NCI-H524 (cell line): ENCODE results near the gene ZNF277.
"Not testable (repeated sequence)": the region's sequence is repeated elsewhere in the genome, so short reads cannot be mapped to it uniquely, and the experiment has no call there.

Experiments used
- DNase-seq, 2 experiments: peaks; one replicate each; lab custom pipeline; 2025; lab: John Stamatoyannopoulos, UW

ZNF277 gene

DNA sequence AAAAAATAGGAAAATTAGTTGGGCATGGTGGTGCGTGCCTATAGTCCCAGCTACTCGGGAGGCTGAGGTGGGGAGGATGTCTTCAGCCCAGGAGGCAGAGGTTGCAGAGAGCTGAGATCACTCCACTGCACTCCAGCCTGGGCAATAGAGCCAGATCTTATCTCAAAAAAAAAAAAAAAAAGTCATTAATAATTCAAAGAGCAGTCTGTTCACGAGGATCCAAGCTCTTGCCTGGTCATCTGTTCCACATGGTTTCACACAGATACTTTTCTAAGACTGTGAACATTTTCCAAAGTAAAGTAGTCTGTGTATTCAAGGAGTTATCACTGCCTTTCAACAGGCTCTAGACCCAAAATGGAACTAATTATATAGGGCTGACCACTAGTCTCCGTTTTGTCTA, 86.9 kb downstream of the ZNF277 start:
- peak in 1 of 2 experiments; percentile 29 for DNase-seq

DNA sequence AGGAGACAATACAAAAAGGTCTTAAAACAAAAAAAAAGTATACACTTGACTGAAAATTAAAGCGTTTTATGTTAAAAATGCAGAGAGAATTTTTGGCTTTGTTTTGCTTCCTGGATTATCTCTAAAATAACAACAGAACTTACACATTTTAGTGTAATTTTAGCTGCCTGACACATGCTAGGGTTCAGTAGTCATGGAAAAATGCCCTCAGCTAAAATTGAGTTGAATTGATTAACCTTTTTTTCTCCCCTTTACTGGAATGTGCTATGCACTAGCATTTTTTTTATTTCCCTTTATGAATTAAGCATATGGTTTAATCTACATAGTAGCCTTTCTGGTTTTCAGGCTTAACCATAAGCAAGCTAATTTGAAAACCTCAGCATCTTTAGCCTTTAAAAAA, 89.9 kb downstream of the ZNF277 start:
- DNase-seq = no peak

DNA sequence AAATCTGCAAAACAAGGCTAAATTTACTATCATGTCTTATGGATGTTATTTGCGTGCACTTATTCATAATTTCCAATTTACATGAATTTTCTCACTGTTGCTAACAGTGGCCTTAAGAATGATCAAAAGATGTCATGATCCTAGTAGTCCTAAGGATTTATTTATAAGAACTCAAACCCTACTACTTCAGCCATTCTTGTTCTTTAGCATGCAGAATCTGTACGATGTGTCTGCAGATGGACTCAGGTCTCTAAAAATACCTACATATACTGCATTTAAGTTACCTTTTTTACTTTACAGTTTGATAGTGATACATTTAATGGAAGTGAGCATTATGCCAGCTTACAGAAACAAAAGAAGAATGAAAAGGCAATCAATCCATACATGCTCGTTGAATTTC, 91.2 kb downstream of the ZNF277 start:
- no peak for DNase-seq

DNA sequence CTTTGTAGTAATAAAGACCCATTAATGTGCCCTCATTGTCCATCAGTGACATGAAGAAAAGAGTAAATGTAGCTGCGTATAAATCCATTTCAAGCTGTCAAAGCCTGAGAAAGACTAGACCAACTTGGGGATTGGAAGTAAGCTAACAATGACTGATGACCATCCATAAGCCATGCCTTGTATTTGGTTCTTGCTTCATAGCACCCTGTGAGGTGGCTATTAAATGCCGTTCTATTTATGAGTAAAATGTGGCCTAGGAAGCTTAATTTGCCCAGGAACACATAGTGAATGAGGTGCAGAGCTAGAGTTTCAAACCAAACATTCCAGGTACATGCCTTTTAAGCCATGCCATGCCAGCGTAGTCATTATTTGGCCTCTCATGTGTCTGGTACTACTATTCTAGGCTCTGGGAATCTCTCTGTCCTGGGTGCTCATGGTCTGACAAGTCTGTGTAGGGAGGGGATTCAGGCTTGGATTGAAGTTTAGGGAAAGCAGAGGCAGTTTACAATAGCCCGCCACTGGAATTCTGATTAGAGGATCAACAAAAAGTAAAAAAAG, 92.1 kb downstream of the ZNF277 start:
- DNase-seq = no peak

DNA sequence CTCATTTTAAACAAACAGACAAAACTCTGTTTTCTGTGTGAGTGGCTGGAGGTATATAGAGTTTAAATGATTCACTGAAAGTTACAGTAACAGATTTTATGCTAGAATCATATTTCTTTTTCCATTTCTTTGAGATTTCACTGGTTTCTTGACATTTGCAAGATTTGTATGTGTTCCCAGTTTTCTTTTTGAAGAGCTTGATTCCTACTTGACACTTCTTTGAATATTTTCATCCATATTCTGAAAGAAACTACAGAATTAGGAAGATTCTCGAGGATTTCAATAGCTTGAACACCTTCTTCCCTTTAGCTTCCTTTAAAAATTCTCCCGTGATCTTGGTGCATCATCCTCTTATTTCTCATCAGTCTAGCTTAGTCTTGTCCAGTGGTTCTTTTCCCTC, 93.6 kb downstream of the ZNF277 start:
- DNase-seq = no peak

DNA sequence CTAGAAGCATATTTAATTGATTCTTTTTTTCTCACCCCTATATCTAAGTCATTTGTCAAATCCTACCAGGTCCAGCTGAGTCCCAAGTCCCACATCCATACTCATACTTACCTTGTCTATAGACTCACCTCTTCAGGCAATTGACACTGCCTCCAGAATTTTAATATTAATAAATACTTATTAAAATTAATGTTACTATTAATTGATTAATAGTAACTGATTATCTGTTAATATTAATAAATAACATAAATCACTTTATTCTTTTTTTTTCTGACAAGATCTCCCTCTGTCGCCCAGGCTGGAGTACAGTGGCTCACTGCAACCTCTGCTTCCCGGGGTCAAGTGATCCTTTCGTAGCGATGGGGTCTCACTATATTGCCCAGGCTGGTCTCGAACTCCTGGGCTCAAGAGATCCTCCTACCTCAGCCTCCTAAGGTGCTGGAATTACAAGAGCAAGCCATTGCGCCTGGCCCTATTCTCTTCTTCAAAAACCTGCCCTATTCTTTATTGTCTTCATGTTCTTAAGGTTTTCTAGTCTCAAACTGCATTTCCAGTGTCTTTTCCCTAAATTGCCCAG, 94.4 kb downstream of the ZNF277 start:
- DNase-seq = no peak

DNA sequence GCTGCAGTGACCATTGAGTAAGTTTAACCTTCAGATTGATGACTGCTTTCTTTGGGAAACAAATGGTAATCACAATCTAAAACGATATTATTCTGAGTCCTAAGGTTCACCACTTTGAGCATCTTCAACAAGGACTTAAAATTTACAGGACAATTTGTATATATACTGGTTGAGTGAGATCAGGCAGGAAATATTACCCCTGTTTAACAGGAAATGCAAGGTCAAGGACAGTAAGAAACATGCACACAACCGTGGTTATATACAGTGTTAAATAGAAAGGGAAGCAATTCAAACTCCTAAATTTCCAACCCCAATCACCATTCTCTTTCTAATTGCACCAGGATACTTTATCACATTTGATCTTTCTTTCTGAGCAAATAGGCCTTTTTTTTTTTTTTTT, 96.1 kb downstream of the ZNF277 start:
- DNase-seq = no peak

DNA sequence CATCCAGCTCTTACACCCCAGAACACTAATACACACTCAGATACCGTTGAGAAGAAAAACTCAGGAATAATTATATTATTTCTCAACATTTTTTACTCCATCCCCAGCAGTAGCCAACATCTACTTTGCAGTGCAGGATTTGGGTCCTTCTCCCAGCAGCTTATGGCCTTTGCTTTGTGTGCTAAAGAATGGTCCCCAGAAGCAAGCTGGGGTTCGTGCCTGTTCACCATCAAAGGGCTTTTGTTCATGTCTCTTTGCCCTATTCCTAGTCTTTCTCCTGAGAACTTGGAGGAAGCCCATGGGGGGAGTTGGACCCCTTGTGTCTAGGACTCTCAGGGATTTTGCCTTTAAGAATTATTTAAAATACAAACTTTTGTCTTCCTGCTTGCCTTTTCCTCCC, 100.4 kb downstream of the ZNF277 start:
- DNase-seq = no peak

DNA sequence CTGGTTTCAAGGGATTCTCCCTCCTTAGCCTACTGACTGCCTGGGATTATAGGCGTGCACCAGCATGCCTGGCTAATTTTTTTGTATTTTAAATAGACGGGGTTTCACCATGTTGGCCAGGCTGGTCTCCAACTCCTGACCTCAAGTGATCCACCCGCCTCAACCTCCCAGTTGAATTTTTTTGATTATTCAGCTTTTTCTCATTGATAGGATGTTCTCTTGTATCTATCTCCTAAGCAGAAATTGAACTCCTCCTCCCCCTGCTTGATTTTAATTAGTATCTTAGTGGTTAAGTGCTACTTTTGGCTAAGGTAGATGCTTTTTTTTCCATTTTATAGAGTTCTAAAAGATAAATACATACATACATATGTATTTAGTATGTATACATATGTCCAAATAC, 101.0 kb downstream of the ZNF277 start:
- no peak for DNase-seq

DNA sequence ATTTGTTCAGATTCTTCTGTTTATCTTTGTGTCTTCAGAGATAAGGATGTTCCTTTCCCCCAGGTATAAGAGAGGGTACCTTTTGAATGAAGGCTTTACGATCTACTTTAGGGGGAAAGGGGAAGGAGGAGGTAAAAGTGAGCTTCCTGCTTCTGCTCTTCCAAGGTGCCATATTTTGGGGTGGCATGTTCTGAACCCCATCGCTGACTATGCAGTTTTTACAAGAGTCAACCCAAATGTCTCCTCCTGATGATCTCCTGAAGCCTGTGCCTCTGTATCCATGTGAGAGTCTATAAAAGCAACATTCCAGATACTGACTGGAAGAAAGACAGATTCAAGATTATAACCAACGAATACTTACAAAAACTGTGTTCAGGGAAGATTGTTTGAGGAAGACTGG, 102.5 kb downstream of the ZNF277 start:
- DNase-seq = no peak

DNA sequence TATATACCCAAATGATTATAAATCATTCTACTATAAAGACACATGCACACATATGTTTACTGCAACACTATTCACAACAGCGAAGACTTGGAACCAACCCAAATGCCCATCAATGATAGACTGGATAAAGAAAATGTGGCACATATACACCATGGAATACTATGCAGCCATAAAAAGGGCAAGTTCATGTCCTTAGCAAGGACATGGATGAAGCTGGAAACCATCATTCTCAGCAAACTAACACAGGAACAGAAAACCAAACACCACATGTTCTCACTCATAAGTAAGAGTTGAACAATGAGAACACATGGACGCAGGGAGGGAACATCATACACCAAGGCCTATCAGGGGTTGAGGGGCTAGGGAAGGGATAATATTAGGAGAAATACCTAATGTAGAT, 110.3 kb downstream of the ZNF277 start:
- DNase-seq = not testable (repeated sequence)

DNA sequence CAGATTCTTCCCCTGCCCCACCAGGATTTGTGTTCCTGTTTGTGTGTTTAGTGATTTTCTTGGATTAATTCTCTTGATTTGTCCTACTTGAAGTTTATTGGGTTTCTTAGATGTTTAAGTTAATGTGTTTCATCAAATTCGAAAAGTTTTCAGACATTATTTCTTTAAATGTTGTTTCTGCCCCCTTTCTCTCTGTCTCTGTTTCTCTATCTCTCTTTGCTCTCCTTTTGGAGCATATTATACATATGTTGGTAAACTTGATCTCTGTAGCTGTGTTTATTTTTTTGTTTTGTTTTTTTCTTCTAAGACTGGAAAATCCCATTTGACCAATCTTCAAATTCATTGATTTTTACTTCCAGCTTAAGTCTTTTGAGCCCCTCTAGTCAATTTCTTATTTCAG, 115.6 kb downstream of the ZNF277 start:
- DNase-seq = no peak

DNA sequence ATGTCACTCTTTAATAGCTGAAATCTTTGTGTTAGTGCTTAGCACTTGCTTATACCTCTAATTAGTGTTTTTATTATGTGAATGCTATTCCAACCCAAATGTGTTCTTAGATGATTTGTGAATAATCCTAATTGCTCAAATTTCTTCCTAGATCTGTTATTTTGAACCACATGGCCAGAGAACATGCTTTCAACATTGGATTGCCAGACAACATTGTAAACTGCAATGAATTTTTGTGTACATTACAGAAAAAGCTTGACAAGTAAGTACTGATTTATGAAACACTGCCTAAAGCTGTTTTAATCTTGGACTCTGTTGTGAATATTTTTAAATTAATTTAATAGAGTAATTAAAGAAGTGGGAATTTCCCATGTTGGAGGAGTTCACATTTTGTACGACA, 121.1 kb downstream of the ZNF277 start:
- no peak for DNase-seq

DNA sequence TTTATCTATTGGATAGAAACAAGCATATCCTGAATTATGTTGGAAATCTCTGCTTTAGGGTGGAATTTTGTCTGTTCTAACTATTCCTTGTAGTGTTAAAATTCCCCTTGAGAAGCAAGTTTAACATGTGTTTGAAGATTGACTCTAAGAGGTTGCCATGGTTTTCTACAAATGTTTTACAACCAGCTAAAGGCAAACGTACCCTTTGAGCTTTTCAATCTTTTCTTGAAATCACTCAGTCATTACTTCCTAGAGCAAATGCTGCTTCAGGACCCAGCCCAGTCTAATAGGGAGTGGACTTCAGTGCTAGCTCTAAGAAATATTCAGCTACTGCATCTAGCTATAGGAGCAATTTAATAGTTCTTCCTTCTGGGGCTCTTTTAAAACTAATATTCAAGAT, 125.0 kb downstream of the ZNF277 start:
- DNase-seq = no peak

DNA sequence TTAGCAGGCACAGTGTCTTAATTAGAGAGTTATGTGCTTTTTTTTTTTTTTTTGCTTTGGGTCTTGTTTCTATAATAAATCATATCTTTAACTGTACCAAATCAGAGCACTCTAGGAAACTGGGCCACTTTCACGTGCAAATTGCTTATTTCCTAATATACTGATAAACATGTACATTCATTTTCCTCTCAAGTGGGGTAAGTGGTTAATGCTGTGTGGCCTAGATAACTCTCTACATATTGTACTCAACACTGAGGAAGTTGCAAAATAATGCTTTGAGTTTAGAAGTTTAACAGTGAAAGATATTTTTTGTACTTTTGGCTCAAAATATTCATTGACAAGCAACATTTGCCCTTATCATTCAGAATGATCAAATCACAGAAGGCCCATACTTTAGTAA, 127.9 kb downstream of the ZNF277 start:
- DNase-seq = no peak

DNA sequence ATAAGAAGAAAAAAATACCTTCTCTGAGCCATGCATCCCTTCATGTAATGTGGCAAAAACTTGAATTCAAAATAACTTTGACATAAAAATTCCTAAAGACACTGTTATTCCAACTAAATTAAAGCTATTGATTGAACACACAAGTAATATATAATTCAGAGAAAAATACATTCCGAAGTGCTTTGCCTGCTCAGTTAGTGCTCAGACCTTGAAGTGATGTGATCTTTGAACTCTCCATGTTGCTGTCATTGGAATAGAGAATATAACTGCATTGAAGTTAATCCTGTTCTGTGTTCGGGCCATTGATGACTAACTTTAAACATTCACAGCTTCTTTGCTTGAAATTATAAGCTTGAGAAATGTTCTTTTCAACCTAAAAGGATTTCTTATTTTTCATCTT, 129.8 kb downstream of the ZNF277 start:
- no peak for DNase-seq

DNA sequence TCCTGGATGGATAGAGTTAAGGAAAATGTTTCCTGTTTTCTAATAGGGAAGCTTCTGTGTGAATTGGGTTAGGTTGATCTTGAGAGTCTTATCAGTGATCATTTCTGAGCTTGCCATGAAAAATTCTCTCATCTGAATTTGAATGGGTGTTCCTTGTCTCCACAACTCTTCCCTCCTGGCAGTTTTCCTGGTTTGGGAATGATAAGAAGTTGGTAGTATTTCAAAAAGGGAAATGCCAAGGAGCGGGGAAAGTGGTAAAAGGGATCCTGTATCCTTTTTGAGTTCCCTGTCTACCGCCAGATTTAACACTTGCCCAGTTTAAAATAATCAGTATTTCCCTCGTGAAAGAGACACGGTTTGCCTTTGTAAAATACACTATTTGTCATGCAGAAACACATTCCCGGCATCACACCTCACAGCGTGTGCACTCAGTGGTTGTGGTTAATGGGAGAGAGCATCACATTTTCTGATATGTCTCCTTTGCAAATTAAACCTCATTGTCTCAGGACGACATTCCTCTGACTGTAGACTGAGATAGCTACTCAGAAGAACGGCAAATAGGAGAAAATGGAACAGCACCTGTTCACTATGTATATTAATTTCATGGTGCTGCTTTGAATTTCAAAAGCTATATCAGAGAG, 130.6 kb downstream of the ZNF277 start:
- no peak for DNase-seq

DNA sequence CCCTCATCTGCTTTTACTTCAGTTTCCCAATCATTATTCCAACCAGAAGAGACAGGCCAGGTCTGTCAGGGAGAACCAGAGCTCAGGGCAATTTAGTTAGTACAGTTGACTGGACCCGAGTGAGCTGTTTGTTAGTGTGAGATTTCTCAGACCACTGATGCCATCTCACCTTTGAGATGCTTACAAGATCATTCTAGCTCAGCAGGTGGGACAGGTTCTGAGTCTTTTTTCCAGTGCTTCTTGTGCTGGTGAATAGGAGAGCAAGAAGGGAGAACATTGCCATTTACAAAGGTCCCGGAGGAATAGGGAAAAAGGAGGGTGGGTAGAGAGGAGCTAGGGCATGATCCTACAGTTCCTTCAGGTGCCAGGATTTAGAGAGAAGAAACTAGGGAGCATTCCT, 131.4 kb downstream of the ZNF277 start:
- no peak for DNase-seq

DNA sequence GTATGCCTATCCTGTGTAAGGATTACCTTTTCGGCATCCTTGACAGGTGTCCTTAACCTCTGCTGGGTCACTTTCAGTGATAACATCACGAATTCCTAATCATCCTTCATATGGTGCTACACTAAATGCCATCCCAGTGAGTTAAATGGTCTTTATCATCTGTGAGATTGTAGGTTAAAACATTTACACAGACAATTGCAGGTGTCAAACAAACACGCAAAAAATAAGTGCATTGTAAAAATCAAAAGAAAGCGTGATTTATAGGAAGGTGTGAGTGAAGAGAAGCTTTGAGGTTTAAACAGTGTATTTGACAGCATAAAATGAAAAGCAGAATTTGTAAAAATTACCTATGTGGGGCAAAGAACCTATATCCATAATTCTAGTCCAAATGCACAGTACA, 132.3 kb downstream of the ZNF277 start:
- no peak for DNase-seq

DNA sequence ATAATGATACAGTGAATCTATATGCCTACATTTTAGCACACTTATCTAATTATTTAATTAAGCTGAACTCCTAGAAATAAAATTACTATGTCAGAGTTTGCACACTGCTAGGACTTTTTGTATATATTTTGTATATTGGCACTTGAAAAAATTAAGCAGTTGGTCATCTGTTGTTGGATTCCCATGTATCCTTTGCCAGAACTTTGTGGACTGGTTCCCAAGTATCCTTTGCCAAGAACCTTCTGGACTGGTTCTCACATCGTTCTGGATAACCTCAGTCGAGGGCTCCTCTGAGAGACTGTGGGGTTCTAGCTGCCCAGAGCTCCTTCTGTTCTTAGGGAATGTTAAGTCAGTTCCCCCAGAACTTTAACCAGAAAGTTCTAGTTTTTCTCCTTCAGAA, 135.0 kb downstream of the ZNF277 start:
- no peak for DNase-seq

DNA sequence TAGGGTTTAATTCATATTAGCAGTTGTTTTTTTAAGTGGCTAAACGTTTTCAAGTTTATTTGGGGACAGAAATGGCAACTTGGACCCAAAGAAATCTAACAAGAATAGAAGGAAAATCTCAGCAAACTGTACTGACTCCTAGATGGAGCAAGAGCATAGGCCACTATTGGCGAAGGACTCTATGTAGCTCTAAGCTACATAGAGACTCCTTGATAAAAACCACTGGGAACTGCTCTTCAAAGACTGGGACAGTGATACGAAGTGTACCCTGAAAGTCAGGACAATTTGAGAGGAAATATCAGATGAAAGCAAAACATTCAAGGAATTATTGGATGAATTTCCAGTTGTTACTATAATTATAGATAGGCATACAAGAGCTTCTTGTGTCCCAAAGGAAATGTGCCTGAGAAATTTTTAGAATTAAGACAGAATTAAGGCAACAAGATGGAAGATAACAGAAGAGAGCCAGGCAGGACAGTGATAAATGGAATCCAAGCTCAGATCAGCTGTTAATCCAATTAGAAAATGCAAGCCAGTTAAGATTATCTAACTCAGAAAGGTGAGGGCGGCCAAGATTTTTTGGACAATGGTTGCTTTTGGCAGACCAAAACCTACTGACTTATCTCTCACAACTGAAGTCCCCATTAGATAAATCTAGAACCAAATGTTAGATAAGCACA, 140.0 kb downstream of the ZNF277 start:
- no peak for DNase-seq

DNA sequence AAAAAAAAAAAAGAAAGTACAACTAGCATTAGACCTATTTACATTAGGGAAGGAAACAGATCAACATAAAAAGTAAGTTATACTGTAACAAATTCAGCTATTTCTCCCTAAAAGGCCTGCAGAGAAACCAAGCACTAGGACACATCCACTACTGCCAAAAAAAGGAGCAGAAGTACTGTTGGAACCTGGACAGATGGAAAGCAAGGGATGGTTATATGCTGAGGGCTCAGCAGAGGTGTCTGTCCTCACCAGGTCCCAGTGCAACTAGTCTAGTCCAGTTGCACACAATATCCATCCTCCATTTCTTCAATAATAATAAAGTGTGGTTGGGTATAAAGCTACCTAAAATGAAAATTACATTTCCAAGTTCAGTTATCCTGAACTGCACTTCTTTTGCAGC, 140.6 kb downstream of the ZNF277 start:
- no peak for DNase-seq

DNA sequence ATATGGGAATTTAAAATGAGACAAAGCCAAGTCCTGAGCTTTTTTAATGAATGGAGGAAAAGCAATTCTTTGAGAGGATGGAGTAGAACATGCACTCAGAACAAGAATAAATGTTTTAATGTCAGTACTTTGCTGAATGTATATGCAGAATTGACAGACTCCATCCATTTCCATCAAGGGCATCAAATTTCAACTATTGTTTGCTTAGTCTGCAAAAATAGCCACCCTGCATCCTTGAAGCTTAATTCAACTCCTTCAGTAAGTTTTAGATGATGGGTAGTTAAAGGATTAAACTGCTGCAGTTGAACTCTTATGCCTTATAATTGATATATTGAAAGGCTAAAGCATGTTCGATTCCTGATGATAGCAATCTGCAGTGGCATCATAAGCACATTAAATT, 144.1 kb downstream of the ZNF277 start:
- DNase-seq = peak in 1 of 2 experiments; percentile 26

DNA sequence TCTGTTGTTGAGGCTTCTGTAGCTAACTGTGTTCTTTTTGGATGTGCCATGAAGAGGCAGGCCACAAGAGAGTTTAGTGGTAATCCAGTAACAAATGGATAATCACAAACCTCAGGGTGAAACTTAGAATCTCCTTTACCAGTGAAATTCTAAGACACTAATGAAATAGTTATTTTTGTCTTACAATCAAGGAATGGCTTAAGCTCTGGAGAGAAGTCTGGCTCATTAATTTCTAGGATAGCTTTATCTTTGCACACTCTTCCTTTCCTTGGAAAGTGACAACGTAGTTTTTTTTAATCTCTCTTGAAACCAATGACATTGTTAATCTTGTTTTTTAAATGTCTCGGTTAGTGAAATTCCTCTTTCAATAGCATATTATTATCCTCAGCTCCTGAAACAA, 150.1 kb downstream of the ZNF277 start:
- no peak for DNase-seq
